Glutamatergic neuron (in vitro differentiated cells): ENCODE data around the gene ATMIN. TPM values are rescaled to one million over a fixed set of nuclear protein-coding genes. Genes with fewer than 3 reads are reported as not detected.

Experiments used
- DNase-seq: peaks from one replicate; pipeline ENCODE4 v3.0.0; 2022
- H3K27ac Mint-ChIP-seq: one replicate; pipeline ENCODE4 v1.8.0; 2020; ENCODE audit warnings: mild to moderate bottlenecking, mixed read lengths, inconsistent platforms; ENCODE audit not compliant: unreplicated experiment
- H3K27me3 Mint-ChIP-seq: one replicate; pipeline ENCODE4 v1.8.0; 2020; ENCODE audit warnings: mild to moderate bottlenecking, moderate library complexity, mixed read lengths, inconsistent platforms; ENCODE audit not compliant: unreplicated experiment
- H3K36me3 Mint-ChIP-seq: one replicate; pipeline ENCODE4 v1.8.0; 2020; ENCODE audit warnings: mild to moderate bottlenecking, mixed read lengths, inconsistent platforms; ENCODE audit not compliant: unreplicated experiment
- H3K4me1 Mint-ChIP-seq: one replicate; pipeline ENCODE4 v1.8.0; 2020; ENCODE audit warnings: mild to moderate bottlenecking, low read depth, mixed read lengths, inconsistent platforms; ENCODE audit not compliant: unreplicated experiment
- H3K4me3 Mint-ChIP-seq: one replicate; pipeline ENCODE4 v1.8.0; 2020; ENCODE audit warnings: mild to moderate bottlenecking, mixed read lengths, inconsistent platforms; ENCODE audit not compliant: unreplicated experiment
- H3K9me3 Mint-ChIP-seq: one replicate; pipeline ENCODE4 v1.8.0; 2020; ENCODE audit warnings: mild to moderate bottlenecking, moderate library complexity, mixed read lengths, inconsistent platforms; ENCODE audit not compliant: unreplicated experiment
- CTCF ChIP-seq: fragments of 200-600 bp; sonication (generic); IDR thresholded peaks from one replicate; pipeline ENCODE4 v1.5.0; 2021; ENCODE audit not compliant: partially characterized antibody, unreplicated experiment
- total RNA-seq: library from RNA; stranded (reverse); fragmentation: NEBNext Ultra II Directional; extraction: Animal tissue kit (Norgen Biotek cat#: 25700); gene quantifications from one replicate; pipeline ENCODE4 v1.2.1, GENCODE V29; 2021; ENCODE audit not compliant: unreplicated experiment

Gene ATMIN
- total RNA-seq, 1 donor from 2014 or later, result 61.5 TPM

GRCh38 chr16:80993834-80994233, 41.8 kb upstream of the ATMIN start:
- peaks cover 34% of the 10 kb centered on the region for H3K4me1 Mint-ChIP-seq
- DNase-seq, result no peak
- H3K27ac Mint-ChIP-seq, result peak overlapping the region; percentile 93
- no peak for TF ChIP-seq CTCF
- peaks cover 4% of the 10 kb centered on the region for H3K27me3 Mint-ChIP-seq
- H3K36me3 Mint-ChIP-seq, result peaks cover 3% of the 10 kb centered on the region
- H3K4me3 Mint-ChIP-seq, result peak overlapping the region; percentile 47
- H3K9me3 Mint-ChIP-seq, result peaks cover 6% of the 10 kb centered on the region

- Mint-ChIP-seq H3K4me3 (no peak overlapping the region), H3K27me3 (peaks cover 4% of the 10 kb centered on the region), H3K4me1 (peaks cover 34% of the 10 kb centered on the region), H3K9me3 (peaks cover 6% of the 10 kb centered on the region), H3K36me3 (peaks cover 9% of the 10 kb centered on the region), H3K27ac (peak overlapping the region; percentile 93)
- no peak for TF ChIP-seq CTCF
- DNase-seq, result no peak
These were observed 41.2 kb upstream of the ATMIN start for GRCh38 chr16:80994451-80994850.

- Mint-ChIP-seq H3K4me3 (no peak overlapping the region), H3K27ac (no peak overlapping the region), H3K27me3 (peaks cover 4% of the 10 kb centered on the region), H3K4me1 (peaks cover 31% of the 10 kb centered on the region), H3K9me3 (peaks cover 11% of the 10 kb centered on the region), H3K36me3 (peaks cover 11% of the 10 kb centered on the region)
- no peak for DNase-seq
- TF ChIP-seq CTCF, result no peak
These were observed 38.9 kb upstream of the ATMIN start for GRCh38 chr16:80996688-80997138.

- Mint-ChIP-seq H3K27me3 (peaks cover 4% of the 10 kb centered on the region), H3K9me3 (peaks cover 11% of the 10 kb centered on the region), H3K4me1 (peaks cover 30% of the 10 kb centered on the region), H3K4me3 (no peak overlapping the region), H3K27ac (no peak overlapping the region), H3K36me3 (peaks cover 11% of the 10 kb centered on the region)
- no peak for DNase-seq
- no peak for TF ChIP-seq CTCF
These were observed 38.4 kb upstream of the ATMIN start for GRCh38 chr16:80997139-80997798.

- Mint-ChIP-seq H3K36me3 (peaks cover 11% of the 10 kb centered on the region), H3K9me3 (peaks cover 14% of the 10 kb centered on the region), H3K27ac (no peak overlapping the region), H3K4me1 (peaks cover 28% of the 10 kb centered on the region), H3K27me3 (peaks cover 6% of the 10 kb centered on the region), H3K4me3 (no peak overlapping the region)
- TF ChIP-seq CTCF, result no peak
- no peak for DNase-seq
These were observed 37.5 kb upstream of the ATMIN start for GRCh38 chr16:80997964-80998620.
